K562 (cell line): ENCODE measurements around the gene VEGFB. TPM values are rescaled to one million over a fixed set of nuclear protein-coding genes. Genes with fewer than 3 reads are reported as not detected.

Source experiments
- EP400 ChIP-seq: fragments of 450-650 bp; IDR thresholded peaks from 2 replicates; pipeline ENCODE4 v1.6.1; 2017; ENCODE audit warnings: antibody characterized with exemption, mild to moderate bottlenecking, moderate library complexity
- FOXK2 ChIP-seq, 2 experiments: fragments of 450-650 bp; IDR thresholded peaks in 1 of 2; conservative IDR thresholded peaks in 1 of 2; 2 replicates each; pipeline ENCODE4 v1.6.1; 2016; ENCODE audit warnings: low read depth in 2 of 2, mild to moderate bottlenecking in 1 of 2
- KLF1 ChIP-seq: fragments of 450-650 bp; IDR thresholded peaks from 2 replicates; pipeline ENCODE4 v1.6.1; 2016; ENCODE audit warnings: missing genetic modification characterization, missing compliant biosample characterization
- MIER1 ChIP-seq: fragments of 450-650 bp; IDR thresholded peaks from 2 replicates; pipeline ENCODE4 v1.6.1; 2016; ENCODE audit warnings: antibody characterized with exemption, mild to moderate bottlenecking, low read depth
- MYNN ChIP-seq, 2 experiments: sonication (generic); formaldehyde crosslinking in 1 of 2; IDR thresholded peaks; 2 replicates each; pipeline versions ENCODE4 v1.5.0 to v1.6.1; 2016 to 2020; ENCODE audit warnings: antibody characterized with exemption in 1 of 2, missing genetic modification reagents in 1 of 2
- NFATC3 ChIP-seq: fragments of 450-650 bp; IDR thresholded peaks from 2 replicates; pipeline ENCODE4 v1.6.1; 2017; ENCODE audit warnings: mild to moderate bottlenecking
- PTBP1 ChIP-seq: fragments of 200-400 bp; formaldehyde crosslinking; IDR thresholded peaks from 2 replicates; pipeline ENCODE4 v1.6.1; 2017; ENCODE audit warnings: low read depth, low read length
- SAP30 ChIP-seq: fragments of 200-600 bp; sonication (generic); IDR thresholded peaks from 2 replicates; pipeline ENCODE4 v1.6.1; 2012; ENCODE audit warnings: borderline replicate concordance, low read depth, mild to moderate bottlenecking, moderate library complexity, low read length, control low read depth, inconsistent platforms; ENCODE audit not compliant: insufficient read depth, poor library complexity, severe bottlenecking
- TFAM ChIP-seq: fragments of 250-450 bp; sonication (Bioruptor Pico); conservative IDR thresholded peaks from 2 replicates; pipeline ENCODE4 v1.5.0; 2021; ENCODE audit warnings: mild to moderate bottlenecking, moderate library complexity
- TFE3 ChIP-seq: fragments of 450-650 bp; formaldehyde crosslinking; IDR thresholded peaks from 2 replicates; pipeline ENCODE4 v1.4.0; 2020; ENCODE audit warnings: mild to moderate bottlenecking, mixed read lengths
- ZBED1 ChIP-seq: IDR thresholded peaks from 2 replicates; pipeline ENCODE4 v1.6.1; 2014
- ZNF3 ChIP-seq: fragments of 250-450 bp; sonication (Bioruptor Pico); IDR thresholded peaks from 2 replicates; pipeline ENCODE4 v1.5.0; 2021; ENCODE audit warnings: mild to moderate bottlenecking, moderate library complexity
- ZNF41 ChIP-seq: fragments of 250-450 bp; sonication (Bioruptor Pico); conservative IDR thresholded peaks from 2 replicates; pipeline ENCODE4 v1.4.0; 2020; ENCODE audit warnings: mild to moderate bottlenecking
- ZNF76 ChIP-seq: fragments of 250-450 bp; sonication (Bioruptor Pico); IDR thresholded peaks from 2 replicates; pipeline ENCODE4 v1.4.0; 2020; ENCODE audit warnings: mild to moderate bottlenecking, moderate library complexity, borderline replicate concordance
- ZNF778 ChIP-seq: fragments of 450-650 bp; formaldehyde crosslinking; IDR thresholded peaks from 2 replicates; pipeline ENCODE4 v1.4.0; 2020; ENCODE audit warnings: mild to moderate bottlenecking, moderate library complexity
- polyA plus RNA-seq, 8 experiments: library from polyadenylated mRNA; depleted of rRNA in 4 of 8; stranded (reverse) in 5 of 8; unstranded in 3 of 8; fragments of >200 nt; fragmentation: Nextera tagmentation in 2 of 8; fragmentation: Illumina TruSeq in 1 of 8; extraction: Ambion mirVana in 2 of 8; extraction: Trizol in 1 of 8; gene quantifications; 2 replicates each; pipeline versions ENCODE4 v1.2.1 to v1.2.3, GENCODE V29; 2011 to 2014; ENCODE audit warnings: inconsistent platforms in 1 of 8, missing spikeins in 1 of 8
- total RNA-seq, 7 experiments: library from RNA; depleted of rRNA in 6 of 7; stranded (reverse); fragments of >200 nt in 6 of 7; fragmentation: Illumina TruSeq in 2 of 7; extraction: Trizol in 2 of 7; gene quantifications; 2 replicates each; pipeline versions ENCODE4 v1.2.1 to v1.2.3, GENCODE V29; 2011 to 2021; ENCODE audit warnings: low replicate concordance in 1 of 7
- TF ChIP-seq, protein P1 (sequence below): fragments of 450-650 bp; IDR thresholded peaks from 2 replicates; pipeline ENCODE4 v1.6.1; 2017; ENCODE audit warnings: antibody characterized with exemption, mild to moderate bottlenecking
- TF ChIP-seq, protein P2 (sequence below), 3 experiments: fragments of 200-800 bp in 1 of 3; sonication (Bioruptor generic) in 1 of 3; sonication (generic) in 1 of 3; formaldehyde crosslinking in 1 of 3; IDR thresholded peaks; 2 replicates each; pipeline versions ENCODE4 v1.6.1 to v1.8.0; 2016 to 2022; ENCODE audit warnings: mild to moderate bottlenecking in 2 of 3, missing compliant biosample characterization in 2 of 3, missing genetic modification characterization in 2 of 3, missing genetic modification reagents in 1 of 3
- TF ChIP-seq, protein P3 (sequence below): fragments of 450-650 bp; IDR thresholded peaks from 2 replicates; pipeline ENCODE4 v1.6.1; 2017; ENCODE audit warnings: antibody characterized with exemption

The VEGFB gene
- total and polyA plus RNA-seq, 9 of the 15 experiments (the other 6 are each of a cell fraction or from before 2014, with no cell fraction given) = 11.0 to 83.4 (median 25.7) TPM

DNA sequence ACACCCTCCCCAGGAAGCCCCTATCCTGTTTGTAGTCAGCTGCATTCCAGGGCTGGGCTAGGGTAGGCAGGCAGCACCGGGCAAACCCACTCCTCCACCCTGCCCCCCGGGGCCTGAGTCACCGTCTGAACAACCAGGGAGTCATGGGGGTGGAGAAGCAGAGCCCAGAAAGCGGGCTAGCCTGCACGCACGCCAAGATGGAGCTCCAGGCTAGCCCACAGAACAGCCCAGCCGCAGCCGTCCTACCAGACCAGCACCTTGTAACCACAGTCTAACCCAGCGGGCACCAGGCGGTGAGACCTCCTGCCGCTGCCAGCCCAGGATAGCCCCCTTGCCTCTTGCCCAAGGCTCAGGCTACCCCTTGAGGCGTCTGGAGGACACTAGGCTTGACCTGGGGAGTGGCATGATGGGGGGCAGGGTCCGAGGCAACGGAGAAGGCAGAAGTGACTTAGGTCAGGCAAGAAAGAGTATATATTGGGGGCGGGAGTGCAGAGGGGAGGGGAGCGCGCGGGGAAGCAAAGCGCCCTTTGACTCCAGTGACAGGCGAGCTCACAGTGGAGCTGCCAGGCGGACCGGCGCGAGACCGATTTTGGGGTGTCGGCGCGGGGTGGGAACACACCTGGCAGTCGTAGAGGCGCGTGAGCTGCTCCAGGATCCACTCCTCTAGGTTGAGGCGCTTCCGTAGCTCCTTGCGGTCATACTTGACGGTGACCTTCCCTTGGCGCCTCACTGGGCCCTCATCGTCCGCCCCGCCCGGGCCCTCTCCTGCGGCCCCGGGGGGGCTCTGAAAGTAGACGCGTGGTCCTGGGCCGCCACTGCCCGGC, 11.6 kb downstream of the VEGFB start (continued):
- TF ChIP-seq ZNF3 = no peak
- 0 out of 2 replicates have a peak, but pooled peaks have one; percentile 29 for TF ChIP-seq PTBP1
- TF ChIP-seq KLF1 = no peak
- peak; percentile 87 for TF ChIP-seq EP400
- 0 out of 2 replicates have a peak, but pooled peaks have one; percentile 37 for TF ChIP-seq MYNN (IDR thresholded peaks at IDR 0.05)
- no peak for TF ChIP-seq MYNN (CRISPR knock-in tag; IDR thresholded peaks at IDR 0.05)
- TF ChIP-seq ZBED1 = peak; percentile 50; the same call in 1 of the 2 replicates
- TF ChIP-seq NFATC3 = no peak
- no peak for TF ChIP-seq ZNF778
- 0 out of 2 replicates have a peak, but pooled peaks have one; percentile 29 for TF ChIP-seq ZNF76
- TF ChIP-seq TFAM (CRISPR knock-in tag) = no peak
- peak; percentile 59 for TF ChIP-seq SAP30
- TF ChIP-seq FOXK2 (conservative IDR thresholded peaks at IDR 0.05 in 1 of 2, IDR thresholded peaks at IDR 0.05 in 1 of 2; ENCODE audit: low read depth in 2 of 2) = peak in 1 of 2 experiments; percentile 54; a peak in 1 of 4 replicates
- no peak for TF ChIP-seq ZNF41
- TF ChIP-seq, protein P1, sequence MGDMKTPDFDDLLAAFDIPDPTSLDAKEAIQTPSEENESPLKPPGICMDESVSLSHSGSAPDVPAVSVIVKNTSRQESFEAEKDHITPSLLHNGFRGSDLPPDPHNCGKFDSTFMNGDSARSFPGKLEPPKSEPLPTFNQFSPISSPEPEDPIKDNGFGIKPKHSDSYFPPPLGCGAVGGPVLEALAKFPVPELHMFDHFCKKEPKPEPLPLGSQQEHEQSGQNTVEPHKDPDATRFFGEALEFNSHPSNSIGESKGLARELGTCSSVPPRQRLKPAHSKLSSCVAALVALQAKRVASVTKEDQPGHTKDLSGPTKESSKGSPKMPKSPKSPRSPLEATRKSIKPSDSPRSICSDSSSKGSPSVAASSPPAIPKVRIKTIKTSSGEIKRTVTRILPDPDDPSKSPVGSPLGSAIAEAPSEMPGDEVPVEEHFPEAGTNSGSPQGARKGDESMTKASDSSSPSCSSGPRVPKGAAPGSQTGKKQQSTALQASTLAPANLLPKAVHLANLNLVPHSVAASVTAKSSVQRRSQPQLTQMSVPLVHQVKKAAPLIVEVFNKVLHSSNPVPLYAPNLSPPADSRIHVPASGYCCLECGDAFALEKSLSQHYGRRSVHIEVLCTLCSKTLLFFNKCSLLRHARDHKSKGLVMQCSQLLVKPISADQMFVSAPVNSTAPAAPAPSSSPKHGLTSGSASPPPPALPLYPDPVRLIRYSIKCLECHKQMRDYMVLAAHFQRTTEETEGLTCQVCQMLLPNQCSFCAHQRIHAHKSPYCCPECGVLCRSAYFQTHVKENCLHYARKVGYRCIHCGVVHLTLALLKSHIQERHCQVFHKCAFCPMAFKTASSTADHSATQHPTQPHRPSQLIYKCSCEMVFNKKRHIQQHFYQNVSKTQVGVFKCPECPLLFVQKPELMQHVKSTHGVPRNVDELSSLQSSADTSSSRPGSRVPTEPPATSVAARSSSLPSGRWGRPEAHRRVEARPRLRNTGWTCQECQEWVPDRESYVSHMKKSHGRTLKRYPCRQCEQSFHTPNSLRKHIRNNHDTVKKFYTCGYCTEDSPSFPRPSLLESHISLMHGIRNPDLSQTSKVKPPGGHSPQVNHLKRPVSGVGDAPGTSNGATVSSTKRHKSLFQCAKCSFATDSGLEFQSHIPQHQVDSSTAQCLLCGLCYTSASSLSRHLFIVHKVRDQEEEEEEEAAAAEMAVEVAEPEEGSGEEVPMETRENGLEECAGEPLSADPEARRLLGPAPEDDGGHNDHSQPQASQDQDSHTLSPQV = peak; percentile 46; the same call in 1 of the 2 replicates
- TF ChIP-seq, protein P2, sequence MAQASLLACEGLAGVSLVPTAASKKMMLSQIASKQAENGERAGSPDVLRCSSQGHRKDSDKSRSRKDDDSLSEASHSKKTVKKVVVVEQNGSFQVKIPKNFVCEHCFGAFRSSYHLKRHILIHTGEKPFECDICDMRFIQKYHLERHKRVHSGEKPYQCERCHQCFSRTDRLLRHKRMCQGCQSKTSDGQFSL (CRISPR knock-in tag; IDR thresholded peaks at IDR 0.05) = peak; percentile 79; the same call in 1 of the 2 replicates
- TF ChIP-seq, protein P2 (tag; IDR thresholded peaks at IDR 0.05) = no peak
- TF ChIP-seq, protein P3, sequence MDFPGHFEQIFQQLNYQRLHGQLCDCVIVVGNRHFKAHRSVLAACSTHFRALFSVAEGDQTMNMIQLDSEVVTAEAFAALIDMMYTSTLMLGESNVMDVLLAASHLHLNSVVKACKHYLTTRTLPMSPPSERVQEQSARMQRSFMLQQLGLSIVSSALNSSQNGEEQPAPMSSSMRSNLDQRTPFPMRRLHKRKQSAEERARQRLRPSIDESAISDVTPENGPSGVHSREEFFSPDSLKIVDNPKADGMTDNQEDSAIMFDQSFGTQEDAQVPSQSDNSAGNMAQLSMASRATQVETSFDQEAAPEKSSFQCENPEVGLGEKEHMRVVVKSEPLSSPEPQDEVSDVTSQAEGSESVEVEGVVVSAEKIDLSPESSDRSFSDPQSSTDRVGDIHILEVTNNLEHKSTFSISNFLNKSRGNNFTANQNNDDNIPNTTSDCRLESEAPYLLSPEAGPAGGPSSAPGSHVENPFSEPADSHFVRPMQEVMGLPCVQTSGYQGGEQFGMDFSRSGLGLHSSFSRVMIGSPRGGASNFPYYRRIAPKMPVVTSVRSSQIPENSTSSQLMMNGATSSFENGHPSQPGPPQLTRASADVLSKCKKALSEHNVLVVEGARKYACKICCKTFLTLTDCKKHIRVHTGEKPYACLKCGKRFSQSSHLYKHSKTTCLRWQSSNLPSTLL = no peak
- no peak for TF ChIP-seq MIER1
- no peak for TF ChIP-seq TFE3 (CRISPR knock-in tag)
